SKM-1 treated with dmso at 0.1 percent for 144 hours (cell line): ENCODE data around the gene ACTR1B.
A peak's percentile ranks its signal among the peaks of the same experiment; 100 is the strongest.
"Not testable (repeated sequence)": the region's sequence is repeated elsewhere in the genome, so short reads cannot be mapped to it uniquely, and the experiment has no call there.

Source experiments
- DNase-seq: peaks from one replicate; lab custom pipeline; 2025; ENCODE audit not compliant: unreplicated experiment; lab: John Stamatoyannopoulos, UW

ACTR1B gene

GRCh38 chr2:97691166-97691565, 27.3 kb upstream of the ACTR1B start:
- DNase-seq: no peak

- no peak for DNase-seq
Observed at GRCh38 chr2:97688062-97688827, 24.4 kb upstream of the ACTR1B start.

- DNase-seq: not testable (repeated sequence)
Observed at GRCh38 chr2:97687235-97687634, 23.4 kb upstream of the ACTR1B start.

- DNase-seq: no peak
Observed at GRCh38 chr2:97678298-97678697, 14.5 kb upstream of the ACTR1B start.

GRCh38 chr2:97677480-97677879, 13.6 kb upstream of the ACTR1B start:
- DNase-seq: no peak

- DNase-seq: no peak
Observed at GRCh38 chr2:97676620-97677019, 12.8 kb upstream of the ACTR1B start.

- no peak for DNase-seq
Observed at GRCh38 chr2:97675430-97676113, 11.7 kb upstream of the ACTR1B start.

GRCh38 chr2:97673915-97674283, 10.1 kb upstream of the ACTR1B start:
- no peak for DNase-seq

- no peak for DNase-seq
Observed at GRCh38 chr2:97673182-97673914, 9.5 kb upstream of the ACTR1B start.

- not testable (repeated sequence) for DNase-seq
Observed at GRCh38 chr2:97672606-97673140, 8.8 kb upstream of the ACTR1B start.

- DNase-seq: no peak
Observed at GRCh38 chr2:97671526-97671925, 7.7 kb upstream of the ACTR1B start.

GRCh38 chr2:97670471-97670870, 6.6 kb upstream of the ACTR1B start:
- no peak for DNase-seq

- DNase-seq: no peak
Observed at GRCh38 chr2:97669448-97669847, 5.6 kb upstream of the ACTR1B start, which contains the start of gene C2orf92. Gene C2orf92, plus strand, starts transcription at chr2:97669713. Its CDS starts 76 bp downstream, at chr2:97669789.

- DNase-seq: no peak
Observed at GRCh38 chr2:97664636-97664970, 759 bp upstream of the ACTR1B start.

- no peak for DNase-seq
Observed at GRCh38 chr2:97663626-97663961, 250 bp downstream of the ACTR1B start.

- DNase-seq: peak; percentile 80
Observed at GRCh38 chr2:97662895-97663625, 784 bp downstream of the ACTR1B start.

- DNase-seq: no peak
Observed at GRCh38 chr2:97662386-97662894, 1.4 kb downstream of the ACTR1B start.

GRCh38 chr2:97661927-97662326, 1.9 kb downstream of the ACTR1B start:
- DNase-seq: no peak

- no peak for DNase-seq
Observed at GRCh38 chr2:97660775-97661389, 3.0 kb downstream of the ACTR1B start.

GRCh38 chr2:97660044-97660774, 3.6 kb downstream of the ACTR1B start:
- no peak for DNase-seq
